Measurements from ENCODE around the gene PSAPL1.

The PSAPL1 gene

GRCh38 chr4:7458066-7458425 is 23.3 kb upstream of the PSAPL1 start:
- no peak for TF ChIP-seq USF1 (IDR thresholded peaks at IDR 0.05)
- TF ChIP-seq RAD21 (IDR thresholded peaks at IDR 0.05; ENCODE audit: low read depth): no peak

GRCh38 chr4:7457201-7458065 is 22.7 kb upstream of the PSAPL1 start:
- no peak for TF ChIP-seq CEBPB (IDR thresholded peaks at IDR 0.05)

GRCh38 chr4:7451800-7452199 is 17.1 kb upstream of the PSAPL1 start:
- no peak for TF ChIP-seq ZBTB7A (IDR thresholded peaks at IDR 0.05; ENCODE audit: low read depth)
- no peak for TF ChIP-seq EP300 (IDR thresholded peaks at IDR 0.05; ENCODE audit: borderline replicate concordance)
- TF ChIP-seq REST (IDR thresholded peaks at IDR 0.05; ENCODE audit: low read depth): no peak
- no peak for TF ChIP-seq YY1 (IDR thresholded peaks at IDR 0.05; ENCODE audit: low read depth)
- TF ChIP-seq TEAD4 (IDR thresholded peaks at IDR 0.05): no peak
- TF ChIP-seq CREB1 (IDR thresholded peaks at IDR 0.05; ENCODE audit: low read depth): no peak
- TF ChIP-seq USF1 (IDR thresholded peaks at IDR 0.05): no peak
- TF ChIP-seq TCF12 (IDR thresholded peaks at IDR 0.05; ENCODE audit: low read depth): no peak
- no peak for TF ChIP-seq TAF1 (IDR thresholded peaks at IDR 0.05; ENCODE audit: low read depth)
- TF ChIP-seq NFIC (IDR thresholded peaks at IDR 0.05): no peak
- no peak for TF ChIP-seq RAD21 (IDR thresholded peaks at IDR 0.05; ENCODE audit: low read depth)
- no peak for TF ChIP-seq EGR1 (IDR thresholded peaks at IDR 0.05)
- TF ChIP-seq, protein P1, sequence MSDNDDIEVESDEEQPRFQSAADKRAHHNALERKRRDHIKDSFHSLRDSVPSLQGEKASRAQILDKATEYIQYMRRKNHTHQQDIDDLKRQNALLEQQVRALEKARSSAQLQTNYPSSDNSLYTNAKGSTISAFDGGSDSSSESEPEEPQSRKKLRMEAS (IDR thresholded peaks at IDR 0.05): no peak
- no peak for TF ChIP-seq CEBPB (IDR thresholded peaks at IDR 0.05)
- no peak for TF ChIP-seq FOXM1 (IDR thresholded peaks at IDR 0.05; ENCODE audit: borderline replicate concordance, low read depth)

GRCh38 chr4:7451434-7451789 is 16.7 kb upstream of the PSAPL1 start:
- TF ChIP-seq USF1 (IDR thresholded peaks at IDR 0.05) (no peak), YY1 (IDR thresholded peaks at IDR 0.05; ENCODE audit: low read depth) (no peak), CEBPB (IDR thresholded peaks at IDR 0.05) (no peak), TEAD4 (IDR thresholded peaks at IDR 0.05) (no peak), EP300 (IDR thresholded peaks at IDR 0.05; ENCODE audit: borderline replicate concordance) (no peak), TAF1 (IDR thresholded peaks at IDR 0.05; ENCODE audit: low read depth) (no peak), REST (IDR thresholded peaks at IDR 0.05; ENCODE audit: low read depth) (no peak), CREB1 (IDR thresholded peaks at IDR 0.05; ENCODE audit: low read depth) (no peak), FOXM1 (IDR thresholded peaks at IDR 0.05; ENCODE audit: borderline replicate concordance, low read depth) (no peak), NFIC (IDR thresholded peaks at IDR 0.05) (no peak), TCF12 (IDR thresholded peaks at IDR 0.05; ENCODE audit: low read depth) (no peak), ZBTB7A (IDR thresholded peaks at IDR 0.05; ENCODE audit: low read depth) (no peak), RAD21 (IDR thresholded peaks at IDR 0.05; ENCODE audit: low read depth) (no peak), EGR1 (IDR thresholded peaks at IDR 0.05) (no peak)
- TF ChIP-seq, protein P1 (IDR thresholded peaks at IDR 0.05): no peak

- TF ChIP-seq, protein P1 (IDR thresholded peaks at IDR 0.05): no peak
- TF ChIP-seq YY1 (IDR thresholded peaks at IDR 0.05; ENCODE audit: low read depth) (no peak), REST (IDR thresholded peaks at IDR 0.05; ENCODE audit: low read depth) (no peak), CEBPB (IDR thresholded peaks at IDR 0.05) (no peak), TAF1 (IDR thresholded peaks at IDR 0.05; ENCODE audit: low read depth) (no peak), EGR1 (IDR thresholded peaks at IDR 0.05) (no peak), ZBTB7A (IDR thresholded peaks at IDR 0.05; ENCODE audit: low read depth) (no peak), USF1 (IDR thresholded peaks at IDR 0.05) (no peak), TEAD4 (IDR thresholded peaks at IDR 0.05) (no peak), FOXM1 (IDR thresholded peaks at IDR 0.05; ENCODE audit: borderline replicate concordance, low read depth) (no peak), RAD21 (IDR thresholded peaks at IDR 0.05; ENCODE audit: low read depth) (no peak), EP300 (IDR thresholded peaks at IDR 0.05; ENCODE audit: borderline replicate concordance) (no peak)
These were observed 16.2 kb upstream of the PSAPL1 start for GRCh38 chr4:7450775-7451433.
